Fibroblast of mammary gland (primary cell): Measurements from ENCODE around the gene RFNG.

Source experiments
- DNase-seq: peaks from one replicate; pipeline ENCODE4 v3.0.0-alpha.2; 2010; ENCODE audit warnings: low read depth
- H3K4me3 ChIP-seq: 2 replicates; pipeline ENCODE4 v1.5.1; 2011; ENCODE audit warnings: low read depth, mild to moderate bottlenecking, low read length, moderate library complexity; ENCODE audit not compliant: control insufficient read depth
- TF ChIP-seq, protein P1 (sequence below): conservative IDR thresholded peaks from 2 replicates; pipeline ENCODE4 v1.5.1; 2011; ENCODE audit warnings: low read depth, low read length, inconsistent platforms; ENCODE audit not compliant: control insufficient read depth, insufficient read depth

RFNG gene

DNA sequence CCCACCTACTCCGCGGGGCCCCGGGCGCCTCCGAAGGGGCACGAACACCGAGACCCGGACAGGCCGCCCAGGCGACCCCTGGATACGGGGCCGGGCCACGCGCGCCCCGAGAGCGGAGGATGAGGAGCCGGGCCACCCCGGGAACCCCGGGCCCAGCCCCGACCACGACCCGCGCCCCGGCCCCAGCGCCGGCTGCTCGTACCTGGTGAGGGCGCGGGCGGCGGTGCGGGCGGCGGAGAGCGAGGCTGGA, 46.2 kb upstream of the RFNG start:
- DNase-seq: no peak
- peak overlapping the region; percentile 77 for H3K4me3 ChIP-seq
- TF ChIP-seq, protein P1, sequence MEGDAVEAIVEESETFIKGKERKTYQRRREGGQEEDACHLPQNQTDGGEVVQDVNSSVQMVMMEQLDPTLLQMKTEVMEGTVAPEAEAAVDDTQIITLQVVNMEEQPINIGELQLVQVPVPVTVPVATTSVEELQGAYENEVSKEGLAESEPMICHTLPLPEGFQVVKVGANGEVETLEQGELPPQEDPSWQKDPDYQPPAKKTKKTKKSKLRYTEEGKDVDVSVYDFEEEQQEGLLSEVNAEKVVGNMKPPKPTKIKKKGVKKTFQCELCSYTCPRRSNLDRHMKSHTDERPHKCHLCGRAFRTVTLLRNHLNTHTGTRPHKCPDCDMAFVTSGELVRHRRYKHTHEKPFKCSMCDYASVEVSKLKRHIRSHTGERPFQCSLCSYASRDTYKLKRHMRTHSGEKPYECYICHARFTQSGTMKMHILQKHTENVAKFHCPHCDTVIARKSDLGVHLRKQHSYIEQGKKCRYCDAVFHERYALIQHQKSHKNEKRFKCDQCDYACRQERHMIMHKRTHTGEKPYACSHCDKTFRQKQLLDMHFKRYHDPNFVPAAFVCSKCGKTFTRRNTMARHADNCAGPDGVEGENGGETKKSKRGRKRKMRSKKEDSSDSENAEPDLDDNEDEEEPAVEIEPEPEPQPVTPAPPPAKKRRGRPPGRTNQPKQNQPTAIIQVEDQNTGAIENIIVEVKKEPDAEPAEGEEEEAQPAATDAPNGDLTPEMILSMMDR: no peak

DNA sequence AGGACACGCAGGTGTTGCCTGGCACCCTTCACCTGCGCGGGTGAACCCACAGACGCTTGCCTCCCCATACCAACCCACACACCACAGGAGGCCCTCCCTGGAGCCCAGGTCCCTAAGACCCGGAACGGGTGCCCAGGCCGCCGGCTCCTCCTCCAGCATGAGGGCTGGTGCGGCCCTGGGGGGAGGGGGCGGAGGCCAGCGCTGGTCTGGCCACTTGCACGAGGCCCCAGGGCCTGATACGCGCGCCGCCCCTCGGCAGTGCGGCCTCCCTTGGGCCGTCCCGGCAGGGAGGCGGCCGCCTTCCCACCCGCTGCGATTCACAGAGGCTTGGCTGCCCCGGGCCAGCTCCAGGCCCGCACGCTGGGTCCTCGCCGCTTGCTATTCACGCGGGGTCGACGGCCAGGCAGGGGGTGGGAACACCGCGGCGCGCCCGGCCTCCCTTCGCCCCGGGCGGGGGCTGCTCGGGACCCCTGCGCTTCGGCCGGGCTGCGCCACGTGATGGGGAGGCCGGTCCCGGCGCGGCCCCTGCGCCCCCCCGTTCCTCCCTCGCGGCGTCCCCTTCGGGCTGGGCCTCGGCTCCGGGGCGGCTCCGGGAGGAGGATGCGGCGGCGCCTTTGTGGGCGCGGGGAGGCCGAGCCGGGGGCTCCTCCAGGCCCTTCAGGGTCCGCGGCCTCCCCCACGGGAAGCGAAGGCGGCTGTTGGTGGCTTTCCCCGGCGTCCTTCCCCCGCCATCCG, 45.7 kb upstream of the RFNG start:
- DNase-seq: peak; percentile 42
- TF ChIP-seq, protein P1: no peak
- peak overlapping the region; percentile 77 for H3K4me3 ChIP-seq

DNA sequence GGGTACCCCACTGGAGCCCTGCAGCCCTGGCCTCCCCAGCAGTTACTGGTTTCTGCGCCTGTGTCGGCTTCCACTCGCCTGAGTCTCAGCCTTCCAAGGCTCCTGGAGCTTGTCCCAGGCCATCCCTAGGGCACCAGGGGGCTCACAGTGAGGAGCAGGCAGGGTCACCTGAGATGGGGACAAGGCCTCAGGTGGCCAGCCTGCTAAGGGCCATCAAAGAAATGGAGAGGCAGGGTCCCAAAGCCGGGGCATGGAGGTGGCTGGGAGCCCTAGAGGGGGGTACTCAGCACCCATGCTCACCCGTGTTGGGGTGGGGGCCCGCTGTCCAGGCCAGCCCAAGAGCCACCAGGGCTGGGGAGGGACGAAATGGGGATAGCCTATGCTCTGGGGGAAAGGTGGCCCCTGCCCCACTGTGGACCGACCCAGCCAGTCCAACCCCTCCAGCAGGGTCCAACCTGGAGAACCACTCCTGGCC, 45.1 kb upstream of the RFNG start:
- TF ChIP-seq, protein P1: no peak
- peak overlapping the region; percentile 77 for H3K4me3 ChIP-seq
- no peak for DNase-seq

DNA sequence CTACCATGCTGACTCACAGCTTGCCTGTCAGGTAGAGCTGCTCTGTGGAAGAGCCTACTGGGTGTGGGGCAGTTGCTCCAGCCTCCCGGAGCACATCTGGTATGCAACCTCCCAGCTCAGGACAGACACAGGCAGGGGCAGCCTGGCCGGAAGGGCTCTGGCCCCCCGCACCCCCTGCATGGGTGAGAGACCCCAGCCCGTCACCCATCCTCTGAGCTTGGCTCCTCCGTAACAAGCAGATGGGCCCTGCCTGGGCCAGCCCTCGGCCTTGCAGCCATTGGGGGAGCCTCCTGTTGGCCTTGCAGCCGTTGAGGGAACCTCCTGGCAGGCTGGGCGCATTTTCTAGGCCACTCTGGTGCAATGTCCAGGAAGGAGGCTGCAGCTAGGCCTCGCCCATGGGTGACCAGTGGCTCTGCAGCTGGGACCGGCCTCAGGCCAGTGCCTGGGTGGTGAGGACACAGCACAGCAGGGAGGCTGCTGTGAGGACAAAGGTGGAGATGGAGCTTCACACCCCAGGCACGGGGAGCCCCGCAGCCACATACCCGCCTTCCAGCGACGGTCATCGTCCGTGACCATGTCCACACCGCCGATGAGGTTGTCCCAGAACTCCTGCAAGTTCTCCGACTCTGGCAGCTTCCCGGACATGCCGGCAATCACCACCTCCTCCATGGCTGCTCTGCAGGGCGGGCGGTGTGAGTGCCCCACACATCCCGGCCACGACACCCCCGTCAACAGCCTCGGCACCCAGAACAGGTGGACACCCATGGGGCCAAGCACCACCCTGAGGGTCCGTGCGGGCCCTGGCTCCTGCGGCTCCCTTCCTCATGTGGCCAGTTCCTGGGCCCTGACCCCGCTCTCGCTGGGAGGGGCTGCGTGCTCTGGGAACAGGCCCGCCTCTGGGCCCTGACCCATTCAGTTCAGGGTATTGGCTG, 44.4 kb upstream of the RFNG start:
- DNase-seq: no peak
- TF ChIP-seq, protein P1: no peak
- peak overlapping the region; percentile 77 for H3K4me3 ChIP-seq

DNA sequence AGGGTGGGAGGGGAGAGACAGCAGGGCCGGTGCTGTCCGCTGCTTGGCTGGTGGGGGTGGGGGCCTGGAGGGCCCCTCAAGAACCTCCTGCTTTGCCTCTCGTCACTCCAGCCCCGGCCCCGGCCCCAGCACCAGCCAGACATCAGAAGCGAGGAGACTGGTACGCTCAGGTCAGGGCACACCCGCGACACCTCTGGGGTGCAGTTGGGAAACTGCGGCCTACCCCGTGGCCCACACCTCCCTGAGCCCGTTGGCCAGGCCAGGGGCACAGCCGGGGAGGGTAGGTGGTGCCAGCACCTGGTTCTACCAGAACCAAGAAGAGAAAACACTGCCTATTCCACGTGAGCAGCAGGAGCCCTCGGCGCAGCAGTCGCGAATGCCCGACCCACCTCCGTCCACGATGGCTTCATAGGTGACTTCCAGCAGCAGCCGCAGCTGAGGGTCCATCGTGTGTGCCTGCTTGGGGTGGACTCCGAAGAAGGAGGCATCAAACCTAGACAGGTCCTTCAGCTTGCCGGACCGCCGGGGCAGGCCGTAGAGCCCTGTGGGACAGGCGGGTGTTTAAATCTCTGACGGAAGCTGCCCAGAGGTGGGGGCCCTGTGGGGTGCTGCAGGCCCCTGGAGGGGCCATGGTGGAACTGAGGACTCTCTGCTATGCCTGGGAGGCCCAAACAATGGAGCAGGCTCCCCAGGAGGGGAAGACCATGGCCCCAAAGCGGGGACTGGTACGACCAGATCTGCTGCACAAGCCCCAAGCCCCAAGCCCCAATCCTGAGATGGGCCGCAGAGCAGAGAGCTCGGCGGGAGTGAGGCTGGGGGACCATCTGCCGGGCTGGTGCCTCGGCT, 43.5 kb upstream of the RFNG start:
- DNase-seq: no peak
- peak overlapping the region; percentile 77 for H3K4me3 ChIP-seq
- TF ChIP-seq, protein P1: no peak

DNA sequence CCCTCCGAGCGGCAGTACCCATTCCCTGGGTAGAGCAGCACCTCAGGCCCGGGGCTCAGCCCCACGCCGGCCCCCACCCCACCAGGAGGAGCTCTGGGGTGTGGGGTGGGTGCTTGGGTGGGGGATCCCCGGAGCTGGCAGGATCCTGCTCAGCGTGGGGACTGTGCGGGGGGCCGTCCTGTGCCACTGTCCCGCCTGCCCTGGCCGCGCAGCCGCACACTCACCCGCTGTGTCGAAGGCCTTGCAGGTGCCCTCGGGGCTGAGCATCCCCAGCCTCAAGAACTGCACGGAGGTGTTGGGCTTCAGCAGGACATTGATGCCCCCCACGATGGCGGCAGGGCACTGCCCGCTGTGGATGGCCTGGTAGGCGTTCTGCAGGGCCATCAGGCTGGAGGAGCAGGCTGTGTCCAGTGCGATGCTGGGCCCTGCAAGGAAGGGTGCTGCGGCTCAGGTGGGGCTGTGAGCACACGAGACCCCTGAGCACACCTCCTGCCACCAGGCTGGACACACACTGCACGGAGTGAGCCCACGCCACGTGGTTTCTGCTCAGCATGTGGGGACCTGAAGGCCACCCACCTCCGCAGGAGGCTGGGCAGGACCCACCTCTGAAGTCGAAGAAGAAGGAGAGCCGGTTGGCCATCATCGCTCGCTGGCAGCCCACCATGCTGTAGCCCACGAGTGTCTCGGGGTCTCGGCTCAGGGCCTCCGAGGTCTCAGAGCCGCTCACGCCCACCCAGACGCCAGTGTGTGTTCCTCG, 41.6 kb upstream of the RFNG start:
- DNase-seq: no peak
- TF ChIP-seq, protein P1: no peak
- no peak overlapping the region for H3K4me3 ChIP-seq
